Measurements from ENCODE around the gene NINJ2.

Gene NINJ2

DNA sequence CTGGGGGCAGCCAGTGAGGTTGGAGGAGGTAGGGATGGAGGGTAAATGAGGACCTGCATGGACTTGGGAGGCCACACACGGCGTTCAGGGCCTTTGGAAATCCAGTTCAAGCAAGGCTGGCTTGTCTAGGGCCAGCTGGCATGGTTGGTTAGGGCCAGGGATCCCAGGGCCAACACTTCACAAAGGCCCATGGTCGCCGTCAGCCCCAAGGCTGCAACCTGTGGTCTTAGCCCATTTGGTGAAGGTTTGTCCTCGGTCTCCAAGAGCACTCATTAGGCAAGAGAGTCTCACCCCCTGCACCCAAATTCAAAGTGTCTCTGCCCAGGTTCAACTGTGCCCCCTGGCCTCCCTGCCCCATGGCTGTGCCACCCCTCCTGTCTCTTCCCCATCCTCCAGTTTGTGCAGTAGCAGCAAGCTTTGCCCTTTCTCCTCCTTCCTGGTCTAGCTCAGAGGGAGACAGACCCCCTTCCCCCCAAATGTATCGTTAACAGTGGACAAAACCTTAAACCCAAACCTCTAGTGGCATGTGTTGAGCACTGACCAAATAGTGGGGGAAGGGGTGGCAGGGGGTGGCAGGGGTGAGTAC lies 94.1 kb downstream of the NINJ2 start:
- Histone ChIP-seq H3K9me3 (ENCODE audit: control insufficient read depth, insufficient read depth, low read length) (no peaks in the 10 kb centered on the region), H3K27ac (ENCODE audit: low read length) (no peak overlapping the region), H3K4me3 (ENCODE audit: low read length) (no peak overlapping the region), H3K27me3 (ENCODE audit: control insufficient read depth, insufficient read depth, low read length) (no peaks in the 10 kb centered on the region), H3K36me3 (ENCODE audit: control insufficient read depth, insufficient read depth, low read length) (no peaks in the 10 kb centered on the region), H3K4me1 (ENCODE audit: control insufficient read depth, insufficient read depth, low read length) (no peaks in the 10 kb centered on the region)
- no CpG with 5 or more reads among the region's 6 CpGs for WGBS (ENCODE audit: insufficient coverage, insufficient read length)
- no peak for DNase-seq (ENCODE audit: low read depth, low spot score)

DNA sequence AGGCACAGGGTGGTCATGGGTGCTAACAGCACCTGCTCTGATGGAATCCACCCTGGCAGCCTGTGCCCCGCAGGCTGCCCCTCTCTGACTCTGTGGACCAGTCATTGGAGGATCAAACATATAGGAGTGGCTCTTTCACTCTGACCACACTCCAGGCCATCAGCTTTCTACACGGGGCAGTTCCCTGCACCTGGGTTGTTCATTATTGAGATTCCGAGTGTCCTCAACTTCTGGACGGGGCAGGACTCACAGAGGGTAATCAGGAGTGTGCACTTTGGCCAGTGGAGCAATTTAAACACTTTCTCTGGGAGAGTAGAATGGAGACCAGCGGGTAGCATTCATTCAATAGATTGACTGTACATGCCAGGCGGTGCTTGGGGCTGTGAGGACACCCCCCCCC lies 94.8 kb downstream of the NINJ2 start:
- Histone ChIP-seq H3K27me3 (ENCODE audit: control insufficient read depth, insufficient read depth, low read length) (no peaks in the 10 kb centered on the region), H3K36me3 (ENCODE audit: control insufficient read depth, insufficient read depth, low read length) (no peaks in the 10 kb centered on the region), H3K27ac (ENCODE audit: low read length) (no peak overlapping the region), H3K4me3 (ENCODE audit: low read length) (no peak overlapping the region), H3K9me3 (ENCODE audit: control insufficient read depth, insufficient read depth, low read length) (no peaks in the 10 kb centered on the region), H3K4me1 (ENCODE audit: control insufficient read depth, insufficient read depth, low read length) (no peaks in the 10 kb centered on the region)
- no peak for DNase-seq (ENCODE audit: low read depth, low spot score)
- no CpG with 5 or more reads among the region's 6 CpGs for WGBS (ENCODE audit: insufficient coverage, insufficient read length)

GRCh38 chr12:565589-566105 lies 97.6 kb downstream of the NINJ2 start:
- H3K27me3 ChIP-seq (ENCODE audit: control insufficient read depth, insufficient read depth, low read length): no peaks in the 10 kb centered on the region
- WGBS (ENCODE audit: insufficient coverage, insufficient read length): no CpG with 5 or more reads among the region's 21 CpGs
- H3K4me3 ChIP-seq (ENCODE audit: low read length): no peak overlapping the region
- no peaks in the 10 kb centered on the region for H3K9me3 ChIP-seq (ENCODE audit: control insufficient read depth, insufficient read depth, low read length)
- no peak for DNase-seq (ENCODE audit: low read depth, low spot score)
- no peaks in the 10 kb centered on the region for H3K4me1 ChIP-seq (ENCODE audit: control insufficient read depth, insufficient read depth, low read length)
- no peak overlapping the region for H3K27ac ChIP-seq (ENCODE audit: low read length)
- no peaks in the 10 kb centered on the region for H3K36me3 ChIP-seq (ENCODE audit: control insufficient read depth, insufficient read depth, low read length)

DNA sequence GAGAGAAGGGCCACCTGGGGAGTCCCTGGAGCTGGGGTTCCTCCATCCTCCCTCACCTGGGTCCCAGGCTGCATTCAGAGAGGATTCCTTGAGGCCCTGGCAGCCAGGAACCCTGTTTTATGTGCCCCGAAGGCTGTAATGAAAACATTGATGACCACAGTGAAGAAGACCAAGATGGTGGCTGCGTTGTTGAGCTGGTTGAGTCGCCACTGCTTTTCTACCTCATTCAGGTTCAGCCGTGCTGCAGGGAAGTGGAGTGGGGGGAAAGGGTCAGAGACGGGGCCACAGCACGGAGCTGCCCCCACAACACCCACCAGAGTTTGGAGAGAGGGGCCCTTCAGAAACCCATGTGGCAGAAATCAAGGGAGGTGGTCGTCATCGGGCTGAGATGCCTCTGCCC lies 98.1 kb downstream of the NINJ2 start:
- Histone ChIP-seq H3K27ac (ENCODE audit: low read length) (no peak overlapping the region), H3K9me3 (ENCODE audit: control insufficient read depth, insufficient read depth, low read length) (no peaks in the 10 kb centered on the region), H3K36me3 (ENCODE audit: control insufficient read depth, insufficient read depth, low read length) (no peaks in the 10 kb centered on the region), H3K27me3 (ENCODE audit: control insufficient read depth, insufficient read depth, low read length) (no peaks in the 10 kb centered on the region), H3K4me3 (ENCODE audit: low read length) (no peak overlapping the region), H3K4me1 (ENCODE audit: control insufficient read depth, insufficient read depth, low read length) (no peaks in the 10 kb centered on the region)
- no CpG with 5 or more reads among the region's 8 CpGs for WGBS (ENCODE audit: insufficient coverage, insufficient read length)
- no peak for DNase-seq (ENCODE audit: low read depth, low spot score)

- Histone ChIP-seq H3K27me3 (ENCODE audit: control insufficient read depth, insufficient read depth, low read length) (no peaks in the 10 kb centered on the region), H3K4me1 (ENCODE audit: control insufficient read depth, insufficient read depth, low read length) (no peaks in the 10 kb centered on the region), H3K36me3 (ENCODE audit: control insufficient read depth, insufficient read depth, low read length) (no peaks in the 10 kb centered on the region), H3K27ac (ENCODE audit: low read length) (no peak overlapping the region), H3K9me3 (ENCODE audit: control insufficient read depth, insufficient read depth, low read length) (no peaks in the 10 kb centered on the region), H3K4me3 (ENCODE audit: low read length) (no peak overlapping the region)
- WGBS (ENCODE audit: insufficient coverage, insufficient read length): no CpG with 5 or more reads among the region's 7 CpGs
- no peak for DNase-seq (ENCODE audit: low read depth, low spot score)
These were observed 99.4 kb downstream of the NINJ2 start for GRCh38 chr12:563787-564298.

DNA sequence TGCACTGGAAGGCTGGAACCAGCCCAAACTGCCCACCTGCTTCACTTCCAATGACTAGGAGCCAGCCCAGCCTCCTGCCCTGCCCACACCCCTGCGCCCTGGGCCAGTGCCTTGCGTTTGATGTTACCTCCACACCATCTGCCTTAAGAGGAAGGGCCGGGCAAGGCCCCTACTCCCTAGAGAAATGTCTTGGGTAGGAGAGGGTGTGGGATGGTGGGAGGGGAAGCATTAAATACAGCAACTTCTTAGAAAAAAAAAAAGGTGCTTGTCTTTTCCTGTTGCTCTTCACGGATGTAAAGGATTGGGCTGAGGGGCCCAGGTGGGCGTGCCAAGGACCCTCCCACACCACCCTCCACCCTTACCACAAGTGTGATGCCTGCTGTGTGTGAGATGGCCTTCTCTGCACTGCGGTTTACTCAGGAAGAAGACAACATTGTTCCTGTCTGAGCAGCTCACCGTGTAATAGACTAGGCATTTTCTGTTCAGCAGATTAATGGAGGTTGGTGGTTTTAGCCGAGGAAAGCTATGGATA lies 99.9 kb downstream of the NINJ2 start:
- Histone ChIP-seq H3K9me3 (ENCODE audit: control insufficient read depth, insufficient read depth, low read length) (no peaks in the 10 kb centered on the region), H3K36me3 (ENCODE audit: control insufficient read depth, insufficient read depth, low read length) (no peaks in the 10 kb centered on the region), H3K4me1 (ENCODE audit: control insufficient read depth, insufficient read depth, low read length) (no peaks in the 10 kb centered on the region), H3K27ac (ENCODE audit: low read length) (no peak overlapping the region), H3K27me3 (ENCODE audit: control insufficient read depth, insufficient read depth, low read length) (no peaks in the 10 kb centered on the region), H3K4me3 (ENCODE audit: low read length) (no peak overlapping the region)
- WGBS (ENCODE audit: insufficient coverage, insufficient read length): no CpG with 5 or more reads among the region's 8 CpGs
- no peak for DNase-seq (ENCODE audit: low read depth, low spot score)

- no peak for DNase-seq (ENCODE audit: low read depth, low spot score)
- no peaks in the 10 kb centered on the region for H3K36me3 ChIP-seq (ENCODE audit: control insufficient read depth, insufficient read depth, low read length)
- H3K4me3 ChIP-seq (ENCODE audit: low read length): no peak overlapping the region
- no peaks in the 10 kb centered on the region for H3K27me3 ChIP-seq (ENCODE audit: control insufficient read depth, insufficient read depth, low read length)
- H3K9me3 ChIP-seq (ENCODE audit: control insufficient read depth, insufficient read depth, low read length): no peaks in the 10 kb centered on the region
- H3K27ac ChIP-seq (ENCODE audit: low read length): no peak overlapping the region
- WGBS (ENCODE audit: insufficient coverage, insufficient read length): no CpG with 5 or more reads among the region's 12 CpGs
- H3K4me1 ChIP-seq (ENCODE audit: control insufficient read depth, insufficient read depth, low read length): no peaks in the 10 kb centered on the region
These were observed 100.6 kb downstream of the NINJ2 start for GRCh38 chr12:562634-563033.

DNA sequence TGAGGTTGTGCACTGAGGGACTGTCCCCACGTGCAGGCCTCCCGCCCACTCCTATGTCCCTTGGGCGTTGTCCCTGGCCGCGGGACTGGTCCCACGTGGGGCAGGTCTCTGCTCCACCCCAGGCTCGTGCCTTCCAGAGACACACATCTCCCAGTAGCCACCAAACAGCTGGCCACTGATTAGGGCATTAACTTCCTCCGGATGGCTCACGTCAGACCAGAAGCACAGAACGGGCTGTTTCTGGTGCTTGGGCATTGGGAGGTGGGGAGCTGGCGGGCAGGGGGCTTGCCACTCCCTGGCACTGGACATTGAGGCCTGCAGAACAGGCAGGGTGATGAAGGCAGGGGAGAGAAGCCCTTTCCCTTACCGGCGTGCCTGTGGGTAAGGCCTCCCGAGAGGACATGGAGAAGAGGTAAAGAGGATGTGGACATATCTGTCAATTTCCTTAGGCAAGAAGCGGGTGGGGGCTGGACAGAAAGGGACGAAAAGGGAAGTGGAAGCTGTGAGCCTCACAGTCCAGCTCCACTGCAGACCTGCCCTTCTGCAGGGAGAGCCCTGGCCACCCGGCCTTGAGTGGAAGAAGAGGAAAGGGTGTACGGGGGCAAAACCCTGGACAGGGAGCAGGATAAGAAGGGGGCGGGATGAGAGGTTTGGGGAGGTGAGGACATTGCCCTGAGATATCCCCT lies 101.2 kb downstream of the NINJ2 start:
- no peak overlapping the region for H3K4me3 ChIP-seq (ENCODE audit: low read length)
- H3K27me3 ChIP-seq (ENCODE audit: control insufficient read depth, insufficient read depth, low read length): no peaks in the 10 kb centered on the region
- no CpG with 5 or more reads among the region's 19 CpGs for WGBS (ENCODE audit: insufficient coverage, insufficient read length)
- H3K9me3 ChIP-seq (ENCODE audit: control insufficient read depth, insufficient read depth, low read length): no peaks in the 10 kb centered on the region
- DNase-seq (ENCODE audit: low read depth, low spot score): no peak
- H3K27ac ChIP-seq (ENCODE audit: low read length): no peak overlapping the region
- no peaks in the 10 kb centered on the region for H3K4me1 ChIP-seq (ENCODE audit: control insufficient read depth, insufficient read depth, low read length)
- H3K36me3 ChIP-seq (ENCODE audit: control insufficient read depth, insufficient read depth, low read length): no peaks in the 10 kb centered on the region

GRCh38 chr12:561391-561705 lies 101.9 kb downstream of the NINJ2 start:
- no CpG with 5 or more reads among the region's 14 CpGs for WGBS (ENCODE audit: insufficient coverage, insufficient read length)
- Histone ChIP-seq H3K4me3 (ENCODE audit: low read length) (no peak overlapping the region), H3K27me3 (ENCODE audit: control insufficient read depth, insufficient read depth, low read length) (no peaks in the 10 kb centered on the region), H3K4me1 (ENCODE audit: control insufficient read depth, insufficient read depth, low read length) (no peaks in the 10 kb centered on the region), H3K27ac (ENCODE audit: low read length) (no peak overlapping the region), H3K36me3 (ENCODE audit: control insufficient read depth, insufficient read depth, low read length) (no peaks in the 10 kb centered on the region), H3K9me3 (ENCODE audit: control insufficient read depth, insufficient read depth, low read length) (no peaks in the 10 kb centered on the region)
- no peak for DNase-seq (ENCODE audit: low read depth, low spot score)

GRCh38 chr12:560691-561390 lies 102.4 kb downstream of the NINJ2 start:
- H3K4me3 ChIP-seq (ENCODE audit: low read length): no peak overlapping the region
- no peaks in the 10 kb centered on the region for H3K36me3 ChIP-seq (ENCODE audit: control insufficient read depth, insufficient read depth, low read length)
- WGBS (ENCODE audit: insufficient coverage, insufficient read length): no CpG with 5 or more reads among the region's 19 CpGs
- no peak for DNase-seq (ENCODE audit: low read depth, low spot score)
- H3K4me1 ChIP-seq (ENCODE audit: control insufficient read depth, insufficient read depth, low read length): no peaks in the 10 kb centered on the region
- H3K27ac ChIP-seq (ENCODE audit: low read length): no peak overlapping the region
- H3K27me3 ChIP-seq (ENCODE audit: control insufficient read depth, insufficient read depth, low read length): no peaks in the 10 kb centered on the region
- no peaks in the 10 kb centered on the region for H3K9me3 ChIP-seq (ENCODE audit: control insufficient read depth, insufficient read depth, low read length)

Measured in iPS DF 6.9 (cell line).